ENCODE measurements around the gene AKT1S1. TPM values are rescaled to one million over a fixed set of nuclear protein-coding genes. Genes with fewer than 3 reads are reported as not detected.
A peak's percentile ranks its signal among the peaks of the same experiment; 100 is the strongest.

Gene AKT1S1
- total and polyA plus RNA-seq, 2 of the 13 experiments (the other 11 are each of a cell fraction or from before 2014, with no cell fraction given): 13.5 to 27.8 TPM

DNA sequence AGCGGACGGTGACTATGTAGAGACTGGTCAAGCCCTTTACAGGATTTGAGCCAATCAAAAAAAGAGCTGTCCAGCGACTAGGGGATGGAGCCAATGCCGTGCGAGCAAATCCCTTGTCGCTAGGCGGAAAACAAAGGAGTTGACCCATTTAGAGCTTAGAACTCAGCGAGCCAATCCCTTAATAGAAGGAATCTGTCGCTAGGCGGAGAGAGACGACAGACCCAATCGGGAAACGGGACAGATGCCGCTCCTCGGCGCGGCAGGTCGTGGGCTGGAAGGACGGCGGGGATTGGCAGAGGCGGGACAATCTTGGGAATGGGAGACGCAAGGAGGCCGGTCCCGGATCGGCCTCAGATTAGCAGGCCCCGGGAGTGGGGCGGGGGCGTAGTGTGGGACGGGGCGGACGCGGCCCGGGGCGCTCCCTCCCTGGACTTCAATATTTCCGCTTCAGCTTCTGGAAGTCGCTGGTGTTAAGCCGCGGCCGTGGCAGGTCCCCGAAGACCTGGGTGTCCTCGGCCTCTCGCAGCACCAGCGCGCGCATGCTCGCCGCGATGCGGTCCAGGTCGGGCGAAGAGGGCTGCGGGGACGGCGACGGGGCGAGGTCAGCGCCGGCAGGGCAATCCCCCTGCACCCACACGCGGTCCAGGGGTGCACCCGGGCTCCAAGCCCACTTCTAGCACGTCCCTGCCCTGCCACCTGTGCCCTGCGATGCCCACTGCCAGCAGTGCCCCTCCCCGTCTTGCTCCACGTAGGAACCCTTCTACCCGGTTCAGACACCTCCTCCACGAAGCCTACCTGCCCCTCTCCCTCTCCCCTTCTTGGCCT lies 7.5 kb downstream of the AKT1S1 start (continued):
- TF ChIP-seq CSRNP1 (CRISPR knock-in tag; IDR thresholded peaks at IDR 0.05): 0 out of 2 replicates have a peak, but pooled peaks have one; percentile 25
- no peak for TF ChIP-seq SKI (IDR thresholded peaks at IDR 0.05; ENCODE audit: partially characterized antibody)
- TF ChIP-seq ZEB1 (IDR thresholded peaks at IDR 0.05; ENCODE audit: insufficient replicate concordance, low read depth): no peak
- no peak for TF ChIP-seq HOXA9 (CRISPR knock-in tag; IDR thresholded peaks at IDR 0.05; ENCODE audit: borderline replicate concordance)
- peak; percentile 32; the same call in 1 of the 2 replicates for TF ChIP-seq KDM5A (IDR thresholded peaks at IDR 0.05; ENCODE audit: borderline replicate concordance, low read length)
- no peak for TF ChIP-seq TRAFD1 (CRISPR knock-in tag; IDR thresholded peaks at IDR 0.05; ENCODE audit: borderline replicate concordance)
- no peak for TF ChIP-seq RORA (CRISPR knock-in tag; IDR thresholded peaks at IDR 0.05)
- no peak for TF ChIP-seq ZFP62 (CRISPR knock-in tag; IDR thresholded peaks at IDR 0.05)
- no peak for TF ChIP-seq ZBTB7B (CRISPR knock-in tag; IDR thresholded peaks at IDR 0.05)
- peak; percentile 31; the same call in 1 of the 2 replicates for TF ChIP-seq ZNF572 (CRISPR knock-in tag; IDR thresholded peaks at IDR 0.05)
- 0 out of 2 replicates have a peak, but pooled peaks have one; percentile 54 for TF ChIP-seq ZIK1 (CRISPR knock-in tag; IDR thresholded peaks at IDR 0.05; ENCODE audit: borderline replicate concordance, low read depth)
- no peak for TF ChIP-seq ZNF781 (CRISPR knock-in tag; IDR thresholded peaks at IDR 0.05; ENCODE audit: borderline replicate concordance, not compliant biosample characterization)
- TF ChIP-seq, protein P1, sequence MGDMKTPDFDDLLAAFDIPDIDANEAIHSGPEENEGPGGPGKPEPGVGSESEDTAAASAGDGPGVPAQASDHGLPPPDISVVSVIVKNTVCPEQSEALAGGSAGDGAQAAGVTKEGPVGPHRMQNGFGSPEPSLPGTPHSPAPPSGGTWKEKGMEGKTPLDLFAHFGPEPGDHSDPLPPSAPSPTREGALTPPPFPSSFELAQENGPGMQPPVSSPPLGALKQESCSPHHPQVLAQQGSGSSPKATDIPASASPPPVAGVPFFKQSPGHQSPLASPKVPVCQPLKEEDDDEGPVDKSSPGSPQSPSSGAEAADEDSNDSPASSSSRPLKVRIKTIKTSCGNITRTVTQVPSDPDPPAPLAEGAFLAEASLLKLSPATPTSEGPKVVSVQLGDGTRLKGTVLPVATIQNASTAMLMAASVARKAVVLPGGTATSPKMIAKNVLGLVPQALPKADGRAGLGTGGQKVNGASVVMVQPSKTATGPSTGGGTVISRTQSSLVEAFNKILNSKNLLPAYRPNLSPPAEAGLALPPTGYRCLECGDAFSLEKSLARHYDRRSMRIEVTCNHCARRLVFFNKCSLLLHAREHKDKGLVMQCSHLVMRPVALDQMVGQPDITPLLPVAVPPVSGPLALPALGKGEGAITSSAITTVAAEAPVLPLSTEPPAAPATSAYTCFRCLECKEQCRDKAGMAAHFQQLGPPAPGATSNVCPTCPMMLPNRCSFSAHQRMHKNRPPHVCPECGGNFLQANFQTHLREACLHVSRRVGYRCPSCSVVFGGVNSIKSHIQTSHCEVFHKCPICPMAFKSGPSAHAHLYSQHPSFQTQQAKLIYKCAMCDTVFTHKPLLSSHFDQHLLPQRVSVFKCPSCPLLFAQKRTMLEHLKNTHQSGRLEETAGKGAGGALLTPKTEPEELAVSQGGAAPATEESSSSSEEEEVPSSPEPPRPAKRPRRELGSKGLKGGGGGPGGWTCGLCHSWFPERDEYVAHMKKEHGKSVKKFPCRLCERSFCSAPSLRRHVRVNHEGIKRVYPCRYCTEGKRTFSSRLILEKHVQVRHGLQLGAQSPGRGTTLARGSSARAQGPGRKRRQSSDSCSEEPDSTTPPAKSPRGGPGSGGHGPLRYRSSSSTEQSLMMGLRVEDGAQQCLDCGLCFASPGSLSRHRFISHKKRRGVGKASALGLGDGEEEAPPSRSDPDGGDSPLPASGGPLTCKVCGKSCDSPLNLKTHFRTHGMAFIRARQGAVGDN (CRISPR knock-in tag; IDR thresholded peaks at IDR 0.05): peak; percentile 96
- peak; percentile 78; the same call in 1 of the 2 replicates for TF ChIP-seq ZNF776 (CRISPR knock-in tag; IDR thresholded peaks at IDR 0.05)
- TF ChIP-seq TCF12 (IDR thresholded peaks at IDR 0.05): no peak
- peak; percentile 66; the same call in 1 of the 2 replicates for TF ChIP-seq TCF12 (CRISPR knock-in tag; IDR thresholded peaks at IDR 0.05)
- TF ChIP-seq NFYB (CRISPR knock-in tag; IDR thresholded peaks at IDR 0.05): peak; percentile 93
- peak; percentile 91 for TF ChIP-seq KDM5B (CRISPR knock-in tag; IDR thresholded peaks at IDR 0.05; ENCODE audit: borderline replicate concordance)
- TF ChIP-seq ZFP36L1 (CRISPR knock-in tag; IDR thresholded peaks at IDR 0.05): peak; percentile 66; the same call in 1 of the 2 replicates
- peak; percentile 98 for TF ChIP-seq KDM2A (CRISPR knock-in tag; IDR thresholded peaks at IDR 0.05; ENCODE audit: borderline replicate concordance, low read depth)
- no peak for TF ChIP-seq U2AF2 (IDR thresholded peaks at IDR 0.05; ENCODE audit: low read depth, low read length)
- no peak for TF ChIP-seq SP140L (CRISPR knock-in tag; IDR thresholded peaks at IDR 0.05; ENCODE audit: borderline replicate concordance)
